NCI-H526 (cell line): Measurements from ENCODE around the gene SERPINA3.

Experiments used
- DNase-seq, 2 experiments: peaks; one replicate each; lab custom pipeline; 2025; lab: John Stamatoyannopoulos, UW

Gene SERPINA3

GRCh38 chr14:94656043-94656442 lies 43.9 kb downstream of the SERPINA3 start:
- no peak for DNase-seq

DNA sequence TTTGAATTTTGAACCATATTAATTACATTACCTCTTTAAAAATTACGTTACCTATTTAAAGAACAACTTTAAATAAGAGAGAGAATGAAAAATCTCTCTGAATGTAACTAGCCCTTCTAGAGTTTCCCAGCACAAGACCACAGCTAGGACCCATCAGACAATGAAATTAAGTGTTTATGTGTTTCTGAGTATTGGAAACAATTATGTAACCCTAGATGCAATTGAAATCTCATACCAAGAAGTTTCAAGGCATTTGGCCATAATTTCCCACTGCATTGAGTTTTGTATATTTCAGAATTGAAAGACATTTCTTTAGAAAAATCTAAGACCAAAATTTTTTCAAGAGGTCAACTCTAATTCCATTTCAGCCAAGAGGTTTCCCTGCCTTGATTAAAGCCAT lies 47.1 kb downstream of the SERPINA3 start:
- no peak for DNase-seq

GRCh38 chr14:94659901-94660300 lies 47.7 kb downstream of the SERPINA3 start:
- no peak for DNase-seq

GRCh38 chr14:94660306-94660946 lies 48.2 kb downstream of the SERPINA3 start:
- DNase-seq: no peak

DNA sequence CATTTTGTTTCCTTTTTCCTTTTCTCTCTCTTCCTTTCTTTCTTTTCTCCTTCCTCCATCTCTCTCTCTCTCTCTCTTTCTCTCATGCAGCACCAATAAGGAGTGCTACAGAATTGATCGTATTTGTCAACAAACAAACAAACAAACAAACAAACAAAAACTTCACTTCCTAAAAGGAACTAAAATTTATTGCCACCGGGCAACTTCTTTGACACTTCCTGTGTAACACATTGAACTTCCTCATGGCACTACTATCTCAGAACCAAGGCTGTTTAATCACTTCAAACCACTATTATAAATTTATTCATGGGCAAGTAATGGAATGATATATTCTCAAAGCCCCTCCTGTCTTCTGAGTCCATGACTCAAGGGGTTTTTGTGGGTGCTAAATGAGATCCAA lies 51.3 kb downstream of the SERPINA3 start:
- DNase-seq: no peak

DNA sequence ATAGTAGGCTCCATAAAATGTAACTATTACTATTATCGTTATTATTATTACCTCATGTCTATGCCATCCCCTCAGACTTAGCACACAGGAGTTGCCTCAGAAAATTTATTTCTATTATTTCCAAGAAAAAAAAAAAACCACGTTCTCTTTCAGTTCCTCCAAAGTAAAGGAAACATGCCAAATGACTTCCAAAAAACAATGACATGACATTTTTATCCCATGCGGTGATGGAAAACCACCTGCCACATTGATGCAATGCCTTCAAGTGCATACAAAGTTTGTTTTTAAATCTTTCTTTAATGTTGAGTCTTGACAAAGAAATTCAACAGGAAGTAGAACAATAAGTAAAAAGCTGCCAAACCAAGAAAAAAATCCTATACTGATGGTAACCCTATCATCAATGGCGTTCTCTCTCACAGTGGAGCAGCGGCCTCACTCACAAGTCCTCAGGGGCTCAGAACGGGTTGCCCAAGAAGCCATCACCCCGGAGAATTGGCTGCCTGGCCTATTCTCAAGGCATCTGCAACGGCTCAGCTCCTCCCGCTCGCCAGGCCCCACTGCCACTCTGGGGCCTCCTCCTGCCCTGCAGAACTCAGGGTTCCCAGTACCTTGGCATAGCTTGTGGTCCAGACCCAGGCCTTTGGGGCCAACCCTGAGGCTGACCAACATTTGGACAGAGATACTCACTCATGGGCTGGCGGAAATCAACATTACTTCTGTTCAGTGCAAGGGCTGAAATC lies 51.9 kb downstream of the SERPINA3 start:
- DNase-seq: no peak

GRCh38 chr14:94665121-94665520 lies 52.9 kb downstream of the SERPINA3 start:
- DNase-seq: no peak

GRCh38 chr14:94665544-94665943 lies 53.4 kb downstream of the SERPINA3 start:
- no peak for DNase-seq

GRCh38 chr14:94670692-94671285 lies 58.6 kb downstream of the SERPINA3 start:
- no peak for DNase-seq

- DNase-seq: no peak
Observed at GRCh38 chr14:94671870-94672444, 59.8 kb downstream of the SERPINA3 start.

GRCh38 chr14:94673071-94673470 lies 60.9 kb downstream of the SERPINA3 start:
- no peak for DNase-seq
